ENCODE measurements around the gene KRTAP5-6. TPM values are rescaled to one million over a fixed set of nuclear protein-coding genes. Genes with fewer than 3 reads are reported as not detected.

KRTAP5-6 gene
- total RNA-seq, 4 donors from 2014 or later = 2.3 to 24.1 TPM; not detected in 2

GRCh38 chr11:1740786-1741530 is 44.0 kb downstream of the KRTAP5-6 start:
- WGBS = 85% methylated on average over 8 of the region's 8 CpGs
- no peak for TF ChIP-seq EP300 (IDR thresholded peaks at IDR 0.05)
- no peak for TF ChIP-seq POLR2AphosphoS5 (IDR thresholded peaks at IDR 0.05)
- TF ChIP-seq POLR2A (IDR thresholded peaks at IDR 0.05) = no peak
- TF ChIP-seq CTCF (IDR thresholded peaks at IDR 0.05) = no peak
- Histone ChIP-seq H3K27ac (no peak overlapping the region), H3K27me3 (peaks cover 23% of the 10 kb centered on the region), H3K9me3 (peaks cover 8% of the 10 kb centered on the region), H3K4me1 (peaks cover 9% of the 10 kb centered on the region), H3K36me3 (no peaks in the 10 kb centered on the region), H3K4me3 (no peak overlapping the region)
- no peak for DNase-seq (ENCODE audit: low spot score in 2 of 2)

GRCh38 chr11:1741741-1742140 is 44.7 kb downstream of the KRTAP5-6 start:
- Histone ChIP-seq H3K27ac (no peak overlapping the region), H3K27me3 (peaks cover 15% of the 10 kb centered on the region), H3K9me3 (peaks cover 1% of the 10 kb centered on the region), H3K4me1 (peaks cover 13% of the 10 kb centered on the region), H3K4me3 (no peak overlapping the region), H3K36me3 (no peaks in the 10 kb centered on the region)
- WGBS = 68% methylated on average over 4 of the region's 4 CpGs
- TF ChIP-seq CTCF (IDR thresholded peaks at IDR 0.05) = no peak
- TF ChIP-seq EP300 (IDR thresholded peaks at IDR 0.05) = no peak
- TF ChIP-seq POLR2A (IDR thresholded peaks at IDR 0.05) = no peak
- TF ChIP-seq POLR2AphosphoS5 (IDR thresholded peaks at IDR 0.05) = no peak
- DNase-seq (ENCODE audit: low spot score in 2 of 2) = peak in 1 of 2 donors; percentile 32

GRCh38 chr11:1742371-1742770 is 45.4 kb downstream of the KRTAP5-6 start:
- Histone ChIP-seq H3K27me3 (peaks cover 14% of the 10 kb centered on the region), H3K9me3 (no peaks in the 10 kb centered on the region), H3K4me3 (no peak overlapping the region), H3K4me1 (peaks cover 18% of the 10 kb centered on the region), H3K27ac (no peak overlapping the region), H3K36me3 (no peaks in the 10 kb centered on the region)
- 77% methylated on average over 4 of the region's 4 CpGs for WGBS
- DNase-seq (ENCODE audit: low spot score in 2 of 2) = peak in 1 of 2 donors; percentile 18
- TF ChIP-seq POLR2AphosphoS5 (IDR thresholded peaks at IDR 0.05) (no peak), POLR2A (IDR thresholded peaks at IDR 0.05) (no peak), EP300 (IDR thresholded peaks at IDR 0.05) (no peak), CTCF (IDR thresholded peaks at IDR 0.05) (no peak)

DNA sequence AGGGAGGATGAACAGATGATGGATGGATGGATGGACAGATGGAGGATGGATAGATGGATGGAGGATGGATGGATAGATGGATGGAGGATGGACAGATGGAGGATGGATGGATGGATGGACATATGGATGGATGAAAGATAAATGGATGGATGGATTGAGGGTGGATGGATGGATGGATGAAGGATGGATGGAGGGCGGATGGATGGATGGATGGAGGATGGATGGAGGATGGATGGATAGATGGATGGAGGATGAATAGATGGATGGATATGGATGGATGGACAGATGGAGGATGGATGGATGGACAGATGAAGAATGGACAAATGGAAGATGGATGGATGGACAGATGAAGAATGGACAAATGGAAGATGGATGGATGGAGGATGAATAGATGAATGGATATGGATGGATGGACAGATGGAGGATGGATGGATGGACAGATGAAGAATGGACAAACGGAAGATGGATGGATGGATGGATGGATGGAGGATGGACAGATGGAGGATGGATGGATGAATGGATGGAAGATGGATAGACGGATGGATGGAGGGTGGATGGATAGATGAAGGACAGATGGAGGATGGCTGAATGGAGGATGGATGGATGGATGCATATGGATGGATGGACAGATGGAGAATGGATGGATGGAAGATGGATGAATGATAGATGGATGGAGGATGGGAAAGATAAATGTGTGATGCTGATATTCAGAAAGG is 46.0 kb downstream of the KRTAP5-6 start:
- peaks cover 10% of the 10 kb centered on the region for H3K27me3 ChIP-seq
- H3K4me1 ChIP-seq = peaks cover 25% of the 10 kb centered on the region
- no peak for TF ChIP-seq POLR2AphosphoS5 (IDR thresholded peaks at IDR 0.05)
- no peak for TF ChIP-seq CTCF (IDR thresholded peaks at IDR 0.05)
- no peak for TF ChIP-seq EP300 (IDR thresholded peaks at IDR 0.05)
- TF ChIP-seq POLR2A (IDR thresholded peaks at IDR 0.05) = no peak
- H3K36me3 ChIP-seq = no peaks in the 10 kb centered on the region
- no peak overlapping the region for H3K4me3 ChIP-seq
- no peak for DNase-seq (ENCODE audit: low spot score in 2 of 2)
- 90% methylated on average over 3 of the region's 3 CpGs for WGBS
- no peaks in the 10 kb centered on the region for H3K9me3 ChIP-seq
- no peak overlapping the region for H3K27ac ChIP-seq

DNA sequence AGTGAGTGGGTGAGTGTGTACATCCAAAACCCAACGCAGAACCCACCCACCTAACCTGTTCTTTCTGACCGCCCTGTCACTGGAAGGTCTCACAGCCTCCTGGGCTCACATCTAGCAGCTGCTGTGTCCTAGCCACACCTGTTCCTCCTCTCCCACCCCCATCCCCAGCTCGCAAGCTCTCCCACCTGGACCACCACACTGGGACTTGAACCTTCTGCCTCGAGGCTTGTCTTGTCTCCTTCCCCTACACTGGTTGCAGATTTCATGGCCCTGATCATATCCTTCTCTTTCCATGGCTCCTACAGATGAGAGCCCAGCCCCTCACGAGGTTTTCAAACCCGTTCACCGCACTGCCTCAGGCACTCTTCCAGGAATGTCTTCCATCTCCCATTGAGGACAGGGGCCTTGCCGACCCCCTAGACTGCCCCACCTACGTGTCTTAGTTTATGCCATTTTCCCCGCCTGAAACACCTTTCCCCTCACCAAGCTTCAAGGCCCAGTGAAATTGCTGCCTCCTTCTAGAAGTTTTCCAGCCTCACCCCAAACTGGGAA is 46.7 kb downstream of the KRTAP5-6 start:
- peak in 1 of 2 donors; percentile 69 for DNase-seq (ENCODE audit: low spot score in 2 of 2)
- peaks cover 5% of the 10 kb centered on the region for H3K27me3 ChIP-seq
- H3K27ac ChIP-seq = no peak overlapping the region
- 73% methylated on average over 10 of the region's 10 CpGs for WGBS
- no peak for TF ChIP-seq POLR2AphosphoS5 (IDR thresholded peaks at IDR 0.05)
- no peak for TF ChIP-seq POLR2A (IDR thresholded peaks at IDR 0.05)
- no peak for TF ChIP-seq EP300 (IDR thresholded peaks at IDR 0.05)
- TF ChIP-seq CTCF (IDR thresholded peaks at IDR 0.05) = no peak
- H3K36me3 ChIP-seq = no peaks in the 10 kb centered on the region
- no peaks in the 10 kb centered on the region for H3K9me3 ChIP-seq
- peaks cover 31% of the 10 kb centered on the region for H3K4me1 ChIP-seq
- H3K4me3 ChIP-seq = no peak overlapping the region

Data from suprapubic skin (tissue), 4 donors.